Natural killer cell treated with Interleukin-12 subunit alpha and Interleukin-12 subunit beta and Interleukin-15 and Interleukin-18, amount 100 ng/mL, for 72 hours (primary cell): ENCODE results near the gene CERK. TPM values are rescaled to one million over a fixed set of nuclear protein-coding genes. Genes with fewer than 3 reads are reported as not detected.

Source experiments
- ATAC-seq, 2 donors: fragments of 150-1000 bp; cut with Tn5 transposase in 1 of 2; sonication (Bioruptor Pico), chemical (Tn5 transposase) in 1 of 2; 2 replicates each; pipeline ENCODE4 v1.10.0; 2021
- DNase-seq: peaks from one replicate; pipeline ENCODE4 v3.0.0; 2022; ENCODE audit warnings: low spot score
- H3K27ac Mint-ChIP-seq, 2 donors: 1 replicate in 1 of 2; 2 replicates in 1 of 2; pipeline ENCODE4 v1.8.0; 2022; ENCODE audit warnings: mixed read lengths in 2 of 2, mild to moderate bottlenecking in 1 of 2, moderate library complexity in 1 of 2
- H3K27me3 Mint-ChIP-seq, 2 donors: 1 replicate in 1 of 2; 2 replicates in 1 of 2; pipeline ENCODE4 v1.8.0; 2022; ENCODE audit warnings: mixed read lengths in 2 of 2
- H3K36me3 Mint-ChIP-seq: one replicate; pipeline ENCODE4 v1.8.0; 2022; ENCODE audit warnings: mixed read lengths
- H3K4me1 Mint-ChIP-seq, 2 donors: 1 replicate in 1 of 2; 2 replicates in 1 of 2; pipeline ENCODE4 v1.8.0; 2022; ENCODE audit warnings: low read depth in 2 of 2, mixed read lengths in 2 of 2, mild to moderate bottlenecking in 1 of 2
- H3K4me3 Mint-ChIP-seq: one replicate; pipeline ENCODE4 v1.8.0; 2022; ENCODE audit warnings: mixed read lengths
- H3K9me3 Mint-ChIP-seq: 2 replicates; pipeline ENCODE4 v1.8.0; 2022; ENCODE audit warnings: mixed read lengths
- total RNA-seq, 2 donors: library from RNA; stranded (reverse); gene quantifications; one replicate each; pipeline ENCODE4 v1.2.3, GENCODE V29; 2022

The CERK gene
- total RNA-seq, 2 donors from 2014 or later: 38.1 to 55.8 TPM

- peak overlapping the region; percentile 60 to 69 for H3K27ac Mint-ChIP-seq
- H3K4me1 Mint-ChIP-seq: peaks cover 3 to 4% of the 10 kb centered on the region in 2 donors
- DNase-seq (no peak), ATAC-seq (no peak)
- no peaks in the 10 kb centered on the region for H3K9me3 Mint-ChIP-seq
- H3K36me3 Mint-ChIP-seq: no peaks in the 10 kb centered on the region
- H3K27me3 Mint-ChIP-seq: no peaks in the 10 kb centered on the region
- H3K4me3 Mint-ChIP-seq: no peak overlapping the region
These were observed 63.1 kb downstream of the CERK start for GRCh38 chr22:46674906-46675305.

GRCh38 chr22:46674367-46674781 is 63.7 kb downstream of the CERK start:
- H3K4me3 Mint-ChIP-seq: peak overlapping the region; percentile 79
- DNase-seq (no peak), ATAC-seq (peak; percentile 67 to 68)
- peak overlapping the region; percentile 60 to 69 for H3K27ac Mint-ChIP-seq
- no peaks in the 10 kb centered on the region for H3K36me3 Mint-ChIP-seq
- H3K9me3 Mint-ChIP-seq: no peaks in the 10 kb centered on the region
- peaks cover 3 to 4% of the 10 kb centered on the region in 2 donors for H3K4me1 Mint-ChIP-seq
- no peaks in the 10 kb centered on the region for H3K27me3 Mint-ChIP-seq

DNA sequence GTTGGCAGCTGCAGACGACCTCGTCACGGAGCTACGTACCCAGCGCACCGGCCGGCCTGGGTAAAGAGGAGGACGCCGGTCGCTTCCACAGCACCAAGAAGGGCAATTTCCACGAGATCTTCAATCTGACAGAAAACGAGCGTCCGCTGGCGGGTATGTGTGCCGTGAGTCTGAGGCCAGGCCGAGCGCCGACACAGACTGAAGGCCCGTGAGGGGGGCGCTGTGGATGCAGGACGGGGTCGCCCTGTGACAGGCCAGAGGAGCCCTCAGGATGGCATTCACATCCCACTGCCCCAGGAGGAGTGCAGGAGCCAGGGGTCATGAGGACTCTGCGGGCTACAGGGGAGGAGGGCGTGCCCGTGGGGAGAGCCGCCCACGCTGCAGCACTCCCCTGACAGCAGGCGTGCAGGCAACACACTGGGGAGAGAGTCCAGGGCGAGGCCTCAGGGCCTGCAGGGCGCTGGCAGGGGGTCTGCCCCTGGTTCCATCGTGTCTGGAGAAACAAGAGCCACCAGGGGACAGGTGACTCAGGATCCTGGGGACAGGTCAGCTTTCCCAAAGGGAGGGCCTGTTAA is 64.3 kb downstream of the CERK start:
- peak overlapping the region; percentile 60 to 69 for H3K27ac Mint-ChIP-seq
- no peaks in the 10 kb centered on the region for H3K27me3 Mint-ChIP-seq
- H3K9me3 Mint-ChIP-seq: no peaks in the 10 kb centered on the region
- no peaks in the 10 kb centered on the region for H3K36me3 Mint-ChIP-seq
- DNase-seq (no peak), ATAC-seq (peak in 1 of 2 donors; percentile 17)
- peaks cover 3 to 4% of the 10 kb centered on the region in 2 donors for H3K4me1 Mint-ChIP-seq
- peak overlapping the region; percentile 79 for H3K4me3 Mint-ChIP-seq

GRCh38 chr22:46673205-46673604 is 64.8 kb downstream of the CERK start:
- H3K36me3 Mint-ChIP-seq: no peaks in the 10 kb centered on the region
- H3K9me3 Mint-ChIP-seq: no peaks in the 10 kb centered on the region
- H3K4me3 Mint-ChIP-seq: no peak overlapping the region
- H3K27ac Mint-ChIP-seq: no peak overlapping the region
- no peaks in the 10 kb centered on the region for H3K27me3 Mint-ChIP-seq
- H3K4me1 Mint-ChIP-seq: peaks cover 3 to 4% of the 10 kb centered on the region in 2 donors
- ATAC-seq (no peak), DNase-seq (no peak)

DNA sequence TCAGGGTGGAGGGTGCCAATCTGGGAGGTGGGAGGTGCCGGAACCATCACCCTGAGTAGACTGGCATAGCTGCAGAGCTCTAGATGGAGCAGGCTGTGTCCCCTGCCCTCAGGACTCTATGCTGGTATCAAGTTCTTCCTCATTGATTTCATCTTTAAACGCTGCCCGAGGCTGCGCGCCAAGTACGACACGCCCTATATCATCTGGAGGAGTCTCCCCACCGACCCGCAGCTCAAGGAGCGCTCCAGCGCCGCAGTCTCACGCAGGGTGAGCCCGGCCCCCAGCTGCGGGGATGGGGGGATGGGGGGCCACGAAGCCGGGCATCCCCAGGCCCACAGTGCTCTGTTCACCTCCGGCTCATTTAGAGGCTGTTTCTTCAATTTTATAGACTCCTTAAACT is 65.3 kb downstream of the CERK start:
- ATAC-seq (no peak), DNase-seq (no peak)
- Mint-ChIP-seq H3K27ac (no peak overlapping the region), H3K4me1 (peaks cover 3 to 4% of the 10 kb centered on the region in 2 donors), H3K27me3 (no peaks in the 10 kb centered on the region), H3K36me3 (no peaks in the 10 kb centered on the region), H3K9me3 (no peaks in the 10 kb centered on the region), H3K4me3 (no peak overlapping the region)

GRCh38 chr22:46671824-46672432 is 66.1 kb downstream of the CERK start:
- Mint-ChIP-seq H3K27ac (no peak overlapping the region), H3K4me1 (peaks cover 3 to 4% of the 10 kb centered on the region in 2 donors), H3K27me3 (no peaks in the 10 kb centered on the region), H3K9me3 (no peaks in the 10 kb centered on the region), H3K36me3 (no peaks in the 10 kb centered on the region), H3K4me3 (no peak overlapping the region)
- ATAC-seq: no peak
- no peak for DNase-seq

- Mint-ChIP-seq H3K4me1 (no peaks in the 10 kb centered on the region), H3K27ac (no peak overlapping the region), H3K36me3 (no peaks in the 10 kb centered on the region), H3K27me3 (no peaks in the 10 kb centered on the region), H3K9me3 (no peaks in the 10 kb centered on the region), H3K4me3 (no peak overlapping the region)
- ATAC-seq: no peak
- no peak for DNase-seq
These were observed 68.9 kb downstream of the CERK start for GRCh38 chr22:46669201-46669600.

- H3K27me3 Mint-ChIP-seq: no peaks in the 10 kb centered on the region
- H3K36me3 Mint-ChIP-seq: no peaks in the 10 kb centered on the region
- no peak overlapping the region for H3K4me3 Mint-ChIP-seq
- no peak for DNase-seq
- no peaks in the 10 kb centered on the region for H3K4me1 Mint-ChIP-seq
- H3K9me3 Mint-ChIP-seq: no peaks in the 10 kb centered on the region
- no peak for ATAC-seq
- H3K27ac Mint-ChIP-seq: no peak overlapping the region
These were observed 69.9 kb downstream of the CERK start for GRCh38 chr22:46668116-46668515.

DNA sequence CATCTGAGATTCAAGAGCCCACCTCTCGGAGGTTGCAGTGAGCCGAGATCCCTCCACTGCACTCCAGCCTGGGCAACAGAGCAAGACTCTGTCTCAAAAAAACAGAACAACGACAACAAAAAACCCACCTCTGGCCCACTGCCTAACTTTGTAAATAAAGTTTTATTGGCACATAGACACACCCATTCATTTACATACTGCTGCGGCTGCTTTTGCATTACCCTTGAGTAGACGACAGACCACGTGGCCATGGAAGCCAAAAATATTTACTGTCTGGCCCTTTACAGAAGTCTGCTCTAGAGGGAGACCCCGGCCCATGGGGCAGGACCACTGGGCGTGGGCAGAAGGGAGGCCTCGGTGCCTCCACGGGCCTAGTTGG is 70.8 kb downstream of the CERK start:
- no peak overlapping the region for H3K4me3 Mint-ChIP-seq
- no peak overlapping the region for H3K27ac Mint-ChIP-seq
- no peaks in the 10 kb centered on the region for H3K36me3 Mint-ChIP-seq
- ATAC-seq: no peak
- H3K9me3 Mint-ChIP-seq: no peaks in the 10 kb centered on the region
- H3K27me3 Mint-ChIP-seq: no peaks in the 10 kb centered on the region
- no peak for DNase-seq
- no peaks in the 10 kb centered on the region for H3K4me1 Mint-ChIP-seq

DNA sequence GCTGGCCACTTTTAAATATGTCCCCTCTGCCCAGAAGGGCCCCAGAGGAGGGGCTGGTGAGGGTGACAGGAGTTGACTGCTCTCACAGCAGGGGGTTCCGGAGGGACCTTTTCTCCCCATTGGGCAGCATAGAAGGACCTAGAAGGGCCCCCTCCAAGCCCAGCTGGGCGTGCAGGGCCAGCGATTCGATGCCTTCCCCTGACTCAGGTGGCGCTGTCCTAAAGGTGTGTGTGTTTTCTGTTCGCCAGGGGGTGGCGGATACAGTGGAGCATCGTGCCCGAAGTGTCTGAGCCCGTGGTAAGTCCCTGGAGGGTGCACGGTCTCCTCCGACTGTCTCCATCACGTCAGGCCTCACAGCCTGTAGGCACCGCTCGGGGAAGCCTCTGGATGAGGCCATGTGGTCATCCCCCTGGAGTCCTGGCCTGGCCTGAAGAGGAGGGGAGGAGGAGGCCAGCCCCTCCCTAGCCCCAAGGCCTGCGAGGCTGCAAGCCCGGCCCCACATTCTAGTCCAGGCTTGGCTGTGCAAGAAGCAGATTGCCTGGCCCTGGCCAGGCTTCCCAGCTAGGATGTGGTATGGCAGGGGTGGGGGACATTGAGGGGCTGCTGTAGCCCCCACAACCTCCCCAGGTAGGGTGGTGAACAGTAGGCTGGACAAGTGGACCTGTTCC is 71.3 kb downstream of the CERK start:
- no peak overlapping the region for H3K27ac Mint-ChIP-seq
- no peaks in the 10 kb centered on the region for H3K4me1 Mint-ChIP-seq
- no peak overlapping the region for H3K4me3 Mint-ChIP-seq
- no peak for ATAC-seq
- no peaks in the 10 kb centered on the region for H3K27me3 Mint-ChIP-seq
- no peak for DNase-seq
- no peaks in the 10 kb centered on the region for H3K36me3 Mint-ChIP-seq
- no peaks in the 10 kb centered on the region for H3K9me3 Mint-ChIP-seq

DNA sequence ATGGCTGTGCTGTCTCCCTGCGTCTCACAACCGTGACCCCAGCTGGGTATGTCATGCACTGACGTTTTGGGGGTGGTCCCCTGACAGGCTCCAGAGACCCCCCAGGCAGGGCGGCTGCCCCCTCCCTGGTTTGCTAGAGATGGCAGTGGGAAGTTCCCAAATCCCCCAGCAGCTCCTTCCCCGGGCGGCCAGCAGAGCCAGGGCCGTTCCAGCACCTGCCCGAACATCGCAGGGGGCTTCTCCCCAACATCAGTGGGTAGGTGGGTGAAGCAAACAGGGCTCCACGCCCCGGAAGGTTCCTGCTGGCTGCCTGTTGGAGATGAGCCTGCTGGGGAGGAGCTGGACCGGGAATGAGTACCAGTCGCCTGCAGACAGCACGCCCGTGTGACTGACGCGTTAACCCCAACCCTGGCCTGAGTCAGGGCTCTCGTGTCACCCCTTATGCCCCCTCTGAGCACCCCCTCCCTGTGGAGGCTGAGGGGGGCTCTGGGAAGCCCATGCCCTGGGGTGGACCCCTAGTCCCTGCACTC is 72.2 kb downstream of the CERK start:
- Mint-ChIP-seq H3K36me3 (no peaks in the 10 kb centered on the region), H3K4me3 (no peak overlapping the region)
- ATAC-seq: no peak

DNA sequence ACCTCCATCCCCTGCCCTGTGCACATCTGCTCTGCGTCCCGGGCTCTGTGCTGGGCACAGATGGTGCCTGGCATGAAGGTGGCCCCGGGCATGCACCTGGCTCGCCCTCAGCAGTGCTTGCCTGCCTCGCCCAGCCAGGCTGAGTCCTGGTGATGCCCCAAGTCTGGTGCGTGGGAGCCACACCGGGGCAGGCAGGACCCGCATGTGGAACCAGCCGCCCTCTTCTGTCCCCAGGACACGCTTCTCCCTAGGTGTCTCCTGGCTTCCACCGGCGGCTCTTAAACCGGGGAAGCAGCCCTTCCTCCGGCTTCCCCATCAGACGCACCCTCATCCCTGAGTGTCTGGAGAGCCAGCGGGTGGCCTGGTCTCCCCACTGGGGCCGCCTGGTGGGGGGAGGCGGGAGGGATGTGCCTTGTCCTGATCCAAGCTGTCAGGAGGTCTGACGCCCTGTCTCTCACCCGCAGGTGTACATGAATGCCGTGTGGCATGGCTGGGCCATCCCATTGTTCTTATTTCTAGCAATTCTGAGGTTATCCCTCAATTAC is 72.8 kb downstream of the CERK start:
- Mint-ChIP-seq H3K27ac (no peak overlapping the region), H3K4me1 (peaks cover 4 to 6% of the 10 kb centered on the region in 2 donors), H3K9me3 (no peaks in the 10 kb centered on the region), H3K4me3 (no peak overlapping the region), H3K36me3 (no peaks in the 10 kb centered on the region), H3K27me3 (no peaks in the 10 kb centered on the region)
- ATAC-seq: no peak
- DNase-seq: no peak

More for the DNA sequence above, 72.2 kb downstream of the CERK start:
- H3K4me1 Mint-ChIP-seq: peaks cover 3 to 4% of the 10 kb centered on the region in 2 donors
- no peak overlapping the region for H3K27ac Mint-ChIP-seq
- no peaks in the 10 kb centered on the region for H3K27me3 Mint-ChIP-seq
- DNase-seq: no peak
- no peaks in the 10 kb centered on the region for H3K9me3 Mint-ChIP-seq

- no peak overlapping the region for H3K27ac Mint-ChIP-seq
- no peaks in the 10 kb centered on the region for H3K9me3 Mint-ChIP-seq
- no peak overlapping the region for H3K4me3 Mint-ChIP-seq
- H3K27me3 Mint-ChIP-seq: no peaks in the 10 kb centered on the region
- DNase-seq (no peak), ATAC-seq (no peak)
- peaks cover 4 to 6% of the 10 kb centered on the region in 2 donors for H3K4me1 Mint-ChIP-seq
- H3K36me3 Mint-ChIP-seq: no peaks in the 10 kb centered on the region
These were observed 73.7 kb downstream of the CERK start for GRCh38 chr22:46664301-46664855.
